Measurements from ENCODE around the gene UBE3C.
A peak's percentile ranks its signal among the peaks of the same experiment; 100 is the strongest.
"Not testable (repeated sequence)": the region's sequence is repeated elsewhere in the genome, so short reads cannot be mapped to it uniquely, and the experiment has no call there.

The UBE3C gene

GRCh38 chr7:157132796-157133195 lies 5.9 kb upstream of the UBE3C start:
- DNase-seq = no peak

- DNase-seq = no peak
Observed at GRCh38 chr7:157133304-157133703, 5.4 kb upstream of the UBE3C start.

- no peak for DNase-seq
Observed at GRCh38 chr7:157136372-157136771, 2.4 kb upstream of the UBE3C start.

GRCh38 chr7:157138101-157138423 lies 664 bp upstream of the UBE3C start:
- DNase-seq = no peak

- DNase-seq = peak; percentile 51
Observed at GRCh38 chr7:157139111-157139809, 534 bp downstream of the UBE3C start.

- DNase-seq = peak; percentile 43
Observed at GRCh38 chr7:157139810-157140510, 1.2 kb downstream of the UBE3C start.

- DNase-seq = no peak
Observed at GRCh38 chr7:157140511-157140905, 1.8 kb downstream of the UBE3C start.

- DNase-seq = no peak
Observed at GRCh38 chr7:157141525-157142060, 2.9 kb downstream of the UBE3C start.

GRCh38 chr7:157143788-157144187 lies 5.1 kb downstream of the UBE3C start:
- DNase-seq = no peak

GRCh38 chr7:157149317-157149716 lies 10.6 kb downstream of the UBE3C start:
- DNase-seq = no peak

- no peak for DNase-seq
Observed at GRCh38 chr7:157150882-157151281, 12.2 kb downstream of the UBE3C start.

GRCh38 chr7:157151626-157152339 lies 13.1 kb downstream of the UBE3C start:
- DNase-seq = peak; percentile 14

- DNase-seq = no peak
Observed at GRCh38 chr7:157152391-157152937, 13.7 kb downstream of the UBE3C start.

GRCh38 chr7:157153260-157153659 lies 14.5 kb downstream of the UBE3C start:
- DNase-seq = no peak

GRCh38 chr7:157155959-157156358 lies 17.2 kb downstream of the UBE3C start:
- DNase-seq = no peak

- DNase-seq = no peak
Observed at GRCh38 chr7:157158400-157158799, 19.7 kb downstream of the UBE3C start.

- not testable (repeated sequence) for DNase-seq
Observed at GRCh38 chr7:157159537-157159936, 20.8 kb downstream of the UBE3C start.

GRCh38 chr7:157160433-157160832 lies 21.7 kb downstream of the UBE3C start:
- no peak for DNase-seq

GRCh38 chr7:157165987-157166386 lies 27.3 kb downstream of the UBE3C start:
- no peak for DNase-seq

- DNase-seq = no peak
Observed at GRCh38 chr7:157168571-157168970, 29.8 kb downstream of the UBE3C start.

- DNase-seq = no peak
Observed at GRCh38 chr7:157176771-157177170, 38.0 kb downstream of the UBE3C start.

GRCh38 chr7:157177333-157177982 lies 38.7 kb downstream of the UBE3C start:
- no peak for DNase-seq

- DNase-seq = no peak
Observed at GRCh38 chr7:157177983-157178381, 39.3 kb downstream of the UBE3C start.
